Measurements from ENCODE around the gene HELB.
"Not testable (repeated sequence)": the region's sequence is repeated elsewhere in the genome, so short reads cannot be mapped to it uniquely, and the experiment has no call there.

Gene HELB

GRCh38 chr12:66303316-66303804 lies 1.1 kb downstream of the HELB start:
- DNase-seq, result not testable (repeated sequence)

DNA sequence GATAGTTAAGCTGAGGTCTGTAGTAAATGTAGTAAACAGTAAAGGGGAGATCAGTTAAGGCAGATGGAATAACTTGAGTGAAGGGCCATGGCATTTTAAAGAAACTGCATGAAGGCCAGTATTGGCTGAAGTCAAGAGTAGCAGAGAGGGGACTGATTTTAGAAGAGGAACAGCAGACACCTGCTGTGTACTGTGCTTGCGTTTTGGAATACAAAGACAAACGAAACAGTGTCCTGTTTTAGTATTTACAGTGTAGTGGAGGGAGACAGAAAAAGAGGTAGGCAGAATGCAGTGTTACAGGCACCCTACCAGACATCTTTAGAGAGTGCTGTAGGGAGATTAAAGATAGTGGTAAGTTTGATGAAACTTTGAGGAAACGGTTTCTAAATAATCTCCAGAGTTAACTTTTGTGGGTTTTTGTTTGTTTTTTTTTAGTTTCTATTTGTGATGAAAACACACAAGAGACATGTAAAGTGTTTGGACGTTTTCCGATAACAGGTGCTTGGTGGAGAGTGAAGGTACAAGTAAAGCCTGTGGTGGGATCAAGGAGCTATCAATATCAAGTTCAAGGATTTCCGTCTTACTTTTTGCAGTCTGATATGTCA lies 2.1 kb downstream of the HELB start:
- no peak for DNase-seq

DNA sequence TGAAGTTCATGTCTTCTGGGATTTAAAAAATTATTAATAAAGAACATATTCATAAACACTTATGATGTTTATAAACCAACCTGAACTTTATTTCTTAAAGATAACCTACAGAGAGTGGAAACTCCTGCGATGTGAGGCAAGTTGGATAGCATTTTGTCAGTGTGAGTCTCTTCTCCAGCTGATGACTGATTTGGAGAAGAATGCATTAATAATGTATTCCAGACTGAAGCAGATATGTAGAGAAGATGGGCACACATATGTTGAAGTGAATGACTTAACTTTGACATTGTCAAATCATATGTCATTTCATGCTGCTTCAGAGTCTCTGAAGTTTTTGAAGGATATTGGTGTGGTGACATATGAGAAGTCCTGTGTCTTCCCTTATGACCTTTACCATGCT lies 7.3 kb downstream of the HELB start:
- DNase-seq, result no peak

- no peak for DNase-seq
Observed at GRCh38 chr12:66312189-66312588, 9.9 kb downstream of the HELB start.

GRCh38 chr12:66314278-66314677 lies 12.0 kb downstream of the HELB start:
- DNase-seq, result no peak

DNA sequence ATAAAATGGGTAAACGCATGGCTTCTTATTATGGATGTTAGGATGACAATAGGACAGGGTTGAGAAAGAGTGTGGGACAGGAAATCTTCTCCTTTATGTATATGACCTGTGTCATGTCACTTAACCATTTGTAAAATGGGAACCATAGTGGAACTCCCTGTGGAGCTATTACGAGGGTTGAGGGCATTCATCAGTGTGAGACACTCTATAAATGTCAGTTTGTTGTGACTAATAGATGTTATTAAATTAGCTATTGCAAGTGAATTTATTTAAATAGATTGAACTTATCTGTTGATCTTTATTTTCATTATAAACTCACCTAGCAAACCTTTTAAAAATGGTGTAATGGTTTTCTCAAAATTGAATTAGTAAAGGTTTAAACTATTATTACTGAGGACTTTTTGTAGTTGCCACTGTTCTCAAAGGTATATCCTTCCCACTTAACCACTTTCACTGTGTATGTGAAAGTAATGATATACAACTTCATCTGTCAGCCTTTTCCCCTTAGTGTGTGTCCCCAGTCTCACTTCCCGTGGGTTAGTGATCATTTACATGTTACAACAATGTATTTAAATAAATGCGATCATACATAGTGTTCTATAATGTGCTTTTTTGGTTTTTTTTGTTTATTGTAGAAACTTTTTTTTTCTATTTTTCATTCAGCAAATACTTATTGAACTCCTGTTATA lies 17.1 kb downstream of the HELB start:
- no peak for DNase-seq

DNA sequence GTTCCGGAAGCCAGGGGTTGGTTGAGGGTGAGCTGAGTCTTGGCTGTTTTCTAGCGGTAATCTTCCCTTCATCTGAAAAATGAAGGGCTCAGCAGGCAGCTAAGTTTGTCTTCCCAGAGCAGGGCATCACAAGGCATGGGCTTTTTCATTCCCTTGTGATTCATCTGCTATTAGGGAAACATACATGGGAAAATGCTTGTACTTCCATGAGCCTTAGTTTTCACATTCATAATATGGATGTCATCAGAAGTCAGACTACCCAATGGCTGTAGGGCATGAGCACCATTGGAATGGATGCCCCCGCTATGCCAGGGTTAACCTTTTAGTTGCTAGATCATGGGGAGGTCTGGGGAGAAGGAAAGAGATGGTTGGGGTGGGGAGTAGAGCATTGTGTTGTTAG lies 18.7 kb downstream of the HELB start:
- DNase-seq, result no peak

DNA sequence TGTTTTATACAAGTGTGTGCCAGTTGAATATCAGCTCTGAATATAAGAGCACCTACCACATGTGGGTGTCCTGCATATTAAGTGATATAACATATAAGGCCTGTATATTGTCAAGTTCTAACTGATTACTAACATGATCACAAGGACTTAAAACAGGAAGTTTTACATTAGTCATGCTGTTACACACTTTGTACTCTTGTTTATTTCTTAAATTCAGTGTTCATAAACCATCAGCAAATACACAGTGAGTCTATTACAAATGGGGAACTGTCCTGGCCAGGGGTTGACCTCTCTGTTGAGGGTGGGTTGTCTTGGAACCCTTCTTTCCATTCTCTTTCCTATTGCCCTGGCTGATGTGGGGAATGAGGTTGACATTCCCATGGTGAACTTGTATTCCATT lies 19.1 kb downstream of the HELB start:
- DNase-seq, result no peak

DNA sequence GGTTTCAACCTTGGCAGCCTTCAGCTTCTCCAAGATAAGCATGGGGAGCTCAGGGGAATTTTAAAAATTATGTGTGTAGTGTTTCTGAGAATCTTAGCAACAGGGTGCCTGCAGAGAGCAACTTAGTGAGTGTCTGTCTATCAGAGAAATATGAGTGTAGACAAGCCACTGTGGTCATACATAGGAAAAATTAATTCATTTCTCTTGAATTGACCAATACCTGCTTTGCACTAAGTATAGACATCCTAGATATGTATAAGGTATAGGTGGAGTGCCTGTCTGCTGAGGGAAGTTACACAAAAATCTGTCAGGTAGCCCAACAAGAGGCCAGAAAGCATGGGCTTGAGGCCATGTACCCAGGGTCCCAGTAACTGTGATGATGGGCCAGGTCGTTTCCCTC lies 20.7 kb downstream of the HELB start:
- DNase-seq, result no peak

DNA sequence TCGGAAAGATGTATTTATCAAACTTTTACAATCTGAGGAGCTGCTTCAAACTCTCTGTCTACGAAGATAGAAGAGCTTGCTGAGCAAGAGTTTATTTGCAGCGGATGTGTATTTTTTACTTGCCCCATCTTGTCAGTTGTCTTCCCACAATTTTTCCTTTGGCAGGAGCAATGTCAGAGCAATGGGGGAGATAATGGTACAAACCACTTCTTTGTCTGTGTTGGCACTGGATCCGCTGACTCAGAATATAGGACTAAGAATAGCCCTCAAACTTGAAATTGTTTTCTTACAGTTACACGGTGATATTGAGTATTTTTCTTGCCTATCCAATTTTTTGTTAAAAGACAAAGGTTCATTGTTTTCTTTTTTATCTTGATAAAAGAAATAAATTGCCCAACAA lies 27.6 kb downstream of the HELB start:
- DNase-seq, result no peak

GRCh38 chr12:66331016-66331415 lies 28.7 kb downstream of the HELB start:
- DNase-seq, result no peak

GRCh38 chr12:66331814-66332213 lies 29.5 kb downstream of the HELB start:
- no peak for DNase-seq

DNA sequence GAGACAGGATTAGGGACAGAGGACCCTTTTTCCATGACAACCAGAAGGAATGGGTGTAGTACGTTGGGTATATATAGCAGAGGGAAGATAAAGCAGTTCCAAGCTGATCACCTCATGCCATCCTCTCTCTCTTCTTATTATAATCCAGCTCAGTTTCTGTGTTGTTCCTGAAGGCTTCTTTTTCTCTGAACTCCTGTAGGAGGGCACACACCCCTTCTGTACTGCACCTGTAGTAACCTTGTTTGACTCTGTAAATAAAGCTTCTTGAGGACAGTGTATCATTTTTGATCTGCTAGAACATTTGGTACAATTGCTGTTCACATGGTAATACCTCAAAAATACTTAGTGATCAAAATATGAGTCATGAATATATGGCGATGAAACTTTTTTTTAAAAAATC lies 33.5 kb downstream of the HELB start:
- no peak for DNase-seq

DNA sequence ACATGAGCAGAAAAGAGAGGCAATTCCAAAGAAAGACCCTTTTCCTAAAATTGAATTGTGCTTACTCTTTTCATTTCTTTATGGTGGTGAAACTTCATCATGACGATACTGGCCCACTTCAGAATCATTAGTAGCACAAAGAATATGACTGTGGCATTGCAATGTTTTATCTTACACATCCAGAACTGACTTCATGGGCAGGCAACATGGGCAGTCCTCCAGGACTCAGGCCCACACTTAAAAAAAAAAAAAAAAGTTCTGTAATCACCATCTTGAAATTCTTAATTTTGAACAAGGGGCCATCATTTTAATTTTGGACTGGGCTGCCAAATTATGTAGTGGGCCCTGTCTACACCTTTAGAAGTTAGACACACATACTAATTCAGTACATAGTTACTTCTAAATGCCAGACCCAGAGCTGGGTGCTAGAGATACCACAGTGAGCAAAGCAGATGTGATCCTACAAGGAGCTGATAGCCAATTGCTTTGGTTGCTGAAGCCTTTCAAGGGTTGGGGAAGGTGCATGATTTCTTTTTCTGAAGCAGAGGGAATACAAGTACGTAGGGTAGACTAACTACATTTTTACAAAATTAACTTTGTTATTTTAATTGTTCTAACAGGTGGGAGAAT lies 35.2 kb downstream of the HELB start:
- DNase-seq, result no peak

GRCh38 chr12:66340131-66340530 lies 37.8 kb downstream of the HELB start:
- no peak for DNase-seq

- DNase-seq, result no peak
Observed at GRCh38 chr12:66341126-66341525, 38.8 kb downstream of the HELB start.

DNA sequence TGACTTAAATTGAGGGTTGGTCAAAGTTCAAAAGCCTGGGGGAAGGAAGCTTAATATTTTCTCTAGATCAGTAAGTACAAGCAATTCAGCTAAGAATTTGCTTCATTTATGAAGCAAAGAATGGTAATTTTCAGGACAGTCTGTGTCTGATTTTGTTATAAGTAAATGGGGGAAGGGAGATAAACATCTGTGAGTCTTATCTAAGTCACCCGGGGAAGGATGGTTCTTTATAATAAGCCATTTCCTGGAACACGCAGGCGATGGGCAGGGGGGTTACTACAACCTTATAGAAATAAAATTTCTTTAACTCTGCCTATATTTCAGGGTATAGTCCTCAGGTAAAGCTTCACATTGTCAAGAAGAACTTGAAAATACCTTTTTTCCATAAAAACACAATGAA lies 42.9 kb downstream of the HELB start:
- DNase-seq, result no peak

- DNase-seq, result no peak
Observed at GRCh38 chr12:66345956-66346355, 43.7 kb downstream of the HELB start.

- DNase-seq, result no peak
Observed at GRCh38 chr12:66351301-66351700, 49.0 kb downstream of the HELB start.

DNA sequence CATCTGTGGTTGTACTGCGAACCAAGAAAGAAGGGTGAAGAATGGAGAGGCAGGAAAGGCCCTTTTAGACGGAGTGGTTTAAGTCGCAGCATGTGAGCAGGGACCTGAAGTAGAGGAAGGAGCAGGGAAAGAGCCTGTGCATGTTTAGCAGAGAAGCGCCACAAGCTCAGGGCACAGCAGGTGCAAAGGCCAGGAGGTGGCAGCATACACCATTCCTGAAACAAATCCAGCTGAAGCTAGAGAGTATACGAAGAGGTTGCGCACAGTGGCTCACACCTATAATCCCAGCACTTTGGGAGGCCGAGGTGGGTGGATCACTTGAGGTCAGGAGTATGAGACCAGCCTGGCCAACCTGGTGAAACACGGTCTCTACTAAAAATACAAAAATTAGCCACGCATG lies 49.9 kb downstream of the HELB start:
- no peak for DNase-seq

- DNase-seq, result no peak
Observed at GRCh38 chr12:66352899-66353298, 50.6 kb downstream of the HELB start.

GRCh38 chr12:66354291-66354690 lies 52.0 kb downstream of the HELB start:
- DNase-seq, result no peak

DNA sequence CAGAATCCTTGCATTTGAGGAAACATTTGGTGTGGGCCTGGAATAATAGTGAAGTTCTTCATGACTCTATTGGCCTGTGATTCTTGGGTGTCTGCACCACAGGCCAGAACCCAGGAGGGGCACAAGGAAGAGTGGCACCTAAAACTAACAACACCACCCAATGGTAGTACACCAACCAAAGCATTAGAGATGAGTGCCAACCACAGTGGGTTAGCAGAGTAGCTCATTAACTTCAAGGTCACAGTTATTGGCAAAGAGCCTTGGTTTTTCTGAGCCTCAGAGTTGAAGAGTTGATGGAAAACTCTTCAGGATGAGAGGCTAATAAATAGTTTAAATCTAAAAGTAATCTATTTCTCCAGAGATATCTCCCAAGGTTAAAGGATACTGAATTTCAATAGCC lies 57.0 kb downstream of the HELB start:
- DNase-seq, result no peak

DNA sequence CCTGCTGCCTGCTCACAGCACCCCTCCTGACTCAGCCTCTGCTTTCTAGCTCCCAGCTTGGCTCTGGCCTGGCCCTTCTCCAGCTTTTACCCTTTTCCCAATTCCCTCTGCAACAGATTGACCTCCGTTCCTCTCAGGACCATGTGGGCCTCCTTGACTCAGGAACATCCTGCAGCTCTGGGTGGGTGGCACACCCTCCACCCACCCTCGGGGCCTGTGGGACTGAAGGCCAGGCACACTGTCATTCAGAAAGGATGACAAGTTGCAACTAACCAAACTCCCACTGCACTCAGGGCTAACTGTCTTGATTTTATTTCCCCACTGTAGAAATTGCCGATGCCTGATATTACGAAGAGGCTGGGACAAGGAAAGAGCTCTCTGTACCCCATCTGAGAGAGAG lies 59.4 kb downstream of the HELB start:
- DNase-seq, result no peak
